ENCODE data around the gene SYNE1. TPM values are rescaled to one million over a fixed set of nuclear protein-coding genes. Genes with fewer than 3 reads are reported as not detected.

Gene SYNE1
- polyA plus RNA-seq, 1 donor from 2014 or later: 38.5 TPM

DNA sequence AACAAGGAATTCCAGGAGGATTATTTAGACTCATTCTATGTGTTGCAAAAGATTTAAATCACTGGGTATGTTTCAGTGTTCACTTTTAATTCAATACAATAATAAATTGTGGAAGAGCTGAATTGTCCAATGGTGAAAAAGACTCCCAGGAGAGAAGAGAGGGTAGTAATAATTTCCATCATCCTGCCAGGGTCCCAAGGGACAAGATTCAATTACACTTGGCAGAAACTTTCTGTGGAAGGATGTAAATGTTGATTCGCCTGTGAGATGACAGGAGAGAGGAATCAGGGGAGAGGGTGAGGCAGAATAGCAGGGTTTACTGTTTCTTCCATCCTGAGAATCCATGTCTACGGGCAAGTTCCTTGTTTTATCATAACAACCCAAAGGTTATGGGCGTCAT, 487.0 kb downstream of the SYNE1 start:
- Histone ChIP-seq H3K9me3 (ENCODE audit: low read length) (no peaks in the 10 kb centered on the region), H3K9ac (ENCODE audit: low read length) (no peak overlapping the region), H3K4me2 (ENCODE audit: low read length) (no peak overlapping the region), H2AFZ (ENCODE audit: low read depth, low read length) (no peak overlapping the region), H3K27ac (ENCODE audit: low read length) (no peak overlapping the region), H3K36me3 (ENCODE audit: insufficient read depth, low read length) (peaks cover 7% of the 10 kb centered on the region), H3K79me2 (replicated peaks; ENCODE audit: insufficient read depth, low read length) (no peaks in the 10 kb centered on the region), H3K9me2 (ENCODE audit: insufficient read depth, low read length) (no peaks in the 10 kb centered on the region), H3K27me3 (ENCODE audit: insufficient read depth, low read depth, low read length) (no peaks in the 10 kb centered on the region), H4K20me1 (ENCODE audit: insufficient read depth) (no peaks in the 10 kb centered on the region), H3K4me3 (ENCODE audit: low read length) (no peak overlapping the region), H3F3A (ENCODE audit: insufficient read depth, low read length, poor library complexity, severe bottlenecking) (no peaks in the 10 kb centered on the region)
- TF ChIP-seq MXI1 (conservative IDR thresholded peaks at IDR 0.05; ENCODE audit: poor library complexity, severe bottlenecking) (no peak), SMC3 (conservative IDR thresholded peaks at IDR 0.05; ENCODE audit: poor library complexity) (no peak), EP300 (conservative IDR thresholded peaks at IDR 0.05; ENCODE audit: poor library complexity, severe bottlenecking) (no peak), POLR2AphosphoS5 (IDR thresholded peaks at IDR 0.05) (no peak), RAD21 (conservative IDR thresholded peaks at IDR 0.05) (no peak), TAF1 (IDR thresholded peaks at IDR 0.05; ENCODE audit: low read depth) (no peak), EZH2 (IDR thresholded peaks at IDR 0.05; ENCODE audit: borderline replicate concordance, insufficient read depth, low read length, poor library complexity, severe bottlenecking) (no peak)

DNA sequence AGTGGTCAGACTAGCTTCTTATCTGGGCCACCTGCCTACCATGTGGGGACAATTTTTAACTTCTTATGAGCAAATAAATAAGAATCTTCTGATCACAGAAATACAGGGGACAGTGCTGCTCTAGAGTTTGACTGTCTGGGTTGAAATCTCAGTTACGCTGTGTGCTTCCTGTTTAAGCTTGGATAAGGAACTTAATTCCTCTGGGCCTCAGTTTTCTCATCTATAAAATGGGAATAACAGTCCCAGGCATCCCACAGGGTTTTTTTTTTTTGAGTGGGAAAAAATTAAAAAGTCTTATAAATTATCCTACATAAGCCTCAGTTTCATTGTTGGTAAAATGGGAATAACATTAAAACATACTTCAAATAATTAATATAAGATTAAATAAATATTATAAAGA, 488.8 kb downstream of the SYNE1 start:
- Histone ChIP-seq H3K27ac (ENCODE audit: low read length) (no peak overlapping the region), H4K20me1 (ENCODE audit: insufficient read depth) (no peaks in the 10 kb centered on the region), H3F3A (ENCODE audit: insufficient read depth, low read length, poor library complexity, severe bottlenecking) (no peaks in the 10 kb centered on the region), H3K4me3 (ENCODE audit: low read length) (no peak overlapping the region), H3K4me2 (ENCODE audit: low read length) (no peak overlapping the region), H3K9ac (ENCODE audit: low read length) (no peak overlapping the region), H3K36me3 (ENCODE audit: insufficient read depth, low read length) (peaks cover 12% of the 10 kb centered on the region), H3K79me2 (replicated peaks; ENCODE audit: insufficient read depth, low read length) (no peaks in the 10 kb centered on the region), H2AFZ (ENCODE audit: low read depth, low read length) (no peak overlapping the region), H3K9me3 (ENCODE audit: low read length) (no peaks in the 10 kb centered on the region), H3K9me2 (ENCODE audit: insufficient read depth, low read length) (no peaks in the 10 kb centered on the region), H3K27me3 (ENCODE audit: insufficient read depth, low read depth, low read length) (no peaks in the 10 kb centered on the region)
- TF ChIP-seq RAD21 (conservative IDR thresholded peaks at IDR 0.05) (no peak), TAF1 (IDR thresholded peaks at IDR 0.05; ENCODE audit: low read depth) (no peak), EZH2 (IDR thresholded peaks at IDR 0.05; ENCODE audit: borderline replicate concordance, insufficient read depth, low read length, poor library complexity, severe bottlenecking) (no peak), SMC3 (conservative IDR thresholded peaks at IDR 0.05; ENCODE audit: poor library complexity) (no peak), POLR2AphosphoS5 (IDR thresholded peaks at IDR 0.05) (no peak), REST (IDR thresholded peaks at IDR 0.05; ENCODE audit: borderline replicate concordance) (no peak), EP300 (conservative IDR thresholded peaks at IDR 0.05; ENCODE audit: poor library complexity, severe bottlenecking) (no peak), MXI1 (conservative IDR thresholded peaks at IDR 0.05; ENCODE audit: poor library complexity, severe bottlenecking) (no peak)
- TF ChIP-seq, protein P1, sequence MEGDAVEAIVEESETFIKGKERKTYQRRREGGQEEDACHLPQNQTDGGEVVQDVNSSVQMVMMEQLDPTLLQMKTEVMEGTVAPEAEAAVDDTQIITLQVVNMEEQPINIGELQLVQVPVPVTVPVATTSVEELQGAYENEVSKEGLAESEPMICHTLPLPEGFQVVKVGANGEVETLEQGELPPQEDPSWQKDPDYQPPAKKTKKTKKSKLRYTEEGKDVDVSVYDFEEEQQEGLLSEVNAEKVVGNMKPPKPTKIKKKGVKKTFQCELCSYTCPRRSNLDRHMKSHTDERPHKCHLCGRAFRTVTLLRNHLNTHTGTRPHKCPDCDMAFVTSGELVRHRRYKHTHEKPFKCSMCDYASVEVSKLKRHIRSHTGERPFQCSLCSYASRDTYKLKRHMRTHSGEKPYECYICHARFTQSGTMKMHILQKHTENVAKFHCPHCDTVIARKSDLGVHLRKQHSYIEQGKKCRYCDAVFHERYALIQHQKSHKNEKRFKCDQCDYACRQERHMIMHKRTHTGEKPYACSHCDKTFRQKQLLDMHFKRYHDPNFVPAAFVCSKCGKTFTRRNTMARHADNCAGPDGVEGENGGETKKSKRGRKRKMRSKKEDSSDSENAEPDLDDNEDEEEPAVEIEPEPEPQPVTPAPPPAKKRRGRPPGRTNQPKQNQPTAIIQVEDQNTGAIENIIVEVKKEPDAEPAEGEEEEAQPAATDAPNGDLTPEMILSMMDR (IDR thresholded peaks at IDR 0.05; ENCODE audit: poor library complexity, severe bottlenecking): no peak
